Measurements from ENCODE around the gene AMZ1. TPM values are rescaled to one million over a fixed set of nuclear protein-coding genes. Genes with fewer than 3 reads are reported as not detected.
A peak's percentile ranks its signal among the peaks of the same experiment; 100 is the strongest.

Gene AMZ1
- total and polyA plus RNA-seq, 9 donors = 0.15 to 2.6 (median 0.65) TPM; not detected in 1

DNA sequence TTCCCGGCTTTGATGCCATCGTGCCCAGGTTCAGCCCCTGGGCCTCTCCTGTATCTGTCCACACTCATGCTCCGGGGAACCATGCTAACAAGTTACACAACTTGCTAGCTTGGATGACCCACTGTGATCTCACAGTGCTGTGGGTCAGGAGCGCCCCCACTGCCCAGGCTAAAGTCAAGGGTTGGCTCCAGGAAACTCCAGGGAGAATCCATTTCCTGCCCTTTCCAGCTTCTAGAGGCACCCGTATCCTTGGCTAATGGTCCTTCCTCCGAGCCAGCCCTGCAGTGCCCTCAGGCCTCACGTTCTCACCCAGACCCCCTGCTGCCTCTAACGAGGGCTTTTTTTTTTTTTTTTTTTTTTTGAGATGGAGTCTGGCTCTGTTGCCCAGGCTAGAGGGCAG, 19.5 kb downstream of the AMZ1 start:
- intact Hi-C loops (cut with DNase I) = no loop called here
- TF ChIP-seq POLR2A (IDR thresholded peaks at IDR 0.05) (no peak), EP300 (IDR thresholded peaks at IDR 0.05) (no peak)
- TF ChIP-seq, protein P1, sequence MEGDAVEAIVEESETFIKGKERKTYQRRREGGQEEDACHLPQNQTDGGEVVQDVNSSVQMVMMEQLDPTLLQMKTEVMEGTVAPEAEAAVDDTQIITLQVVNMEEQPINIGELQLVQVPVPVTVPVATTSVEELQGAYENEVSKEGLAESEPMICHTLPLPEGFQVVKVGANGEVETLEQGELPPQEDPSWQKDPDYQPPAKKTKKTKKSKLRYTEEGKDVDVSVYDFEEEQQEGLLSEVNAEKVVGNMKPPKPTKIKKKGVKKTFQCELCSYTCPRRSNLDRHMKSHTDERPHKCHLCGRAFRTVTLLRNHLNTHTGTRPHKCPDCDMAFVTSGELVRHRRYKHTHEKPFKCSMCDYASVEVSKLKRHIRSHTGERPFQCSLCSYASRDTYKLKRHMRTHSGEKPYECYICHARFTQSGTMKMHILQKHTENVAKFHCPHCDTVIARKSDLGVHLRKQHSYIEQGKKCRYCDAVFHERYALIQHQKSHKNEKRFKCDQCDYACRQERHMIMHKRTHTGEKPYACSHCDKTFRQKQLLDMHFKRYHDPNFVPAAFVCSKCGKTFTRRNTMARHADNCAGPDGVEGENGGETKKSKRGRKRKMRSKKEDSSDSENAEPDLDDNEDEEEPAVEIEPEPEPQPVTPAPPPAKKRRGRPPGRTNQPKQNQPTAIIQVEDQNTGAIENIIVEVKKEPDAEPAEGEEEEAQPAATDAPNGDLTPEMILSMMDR (IDR thresholded peaks at IDR 0.05) = no peak
- 75 to 80% (median 78%) methylated on average over 8 of the region's 8 CpGs for whole genome bisulfite sequencing, 3 donors
- no peaks in the 10 kb centered on the region for H3K27me3 ChIP-seq
- H3K36me3 ChIP-seq = no peaks in the 10 kb centered on the region
- peaks cover 4% of the 10 kb centered on the region for H3K4me1 ChIP-seq (ENCODE audit: insufficient read depth)
- H3K9me3 ChIP-seq = no peaks in the 10 kb centered on the region
- no peak overlapping the region for H3K4me3 ChIP-seq
- H3K27ac ChIP-seq = no peak overlapping the region
- no peak for DNase-seq

DNA sequence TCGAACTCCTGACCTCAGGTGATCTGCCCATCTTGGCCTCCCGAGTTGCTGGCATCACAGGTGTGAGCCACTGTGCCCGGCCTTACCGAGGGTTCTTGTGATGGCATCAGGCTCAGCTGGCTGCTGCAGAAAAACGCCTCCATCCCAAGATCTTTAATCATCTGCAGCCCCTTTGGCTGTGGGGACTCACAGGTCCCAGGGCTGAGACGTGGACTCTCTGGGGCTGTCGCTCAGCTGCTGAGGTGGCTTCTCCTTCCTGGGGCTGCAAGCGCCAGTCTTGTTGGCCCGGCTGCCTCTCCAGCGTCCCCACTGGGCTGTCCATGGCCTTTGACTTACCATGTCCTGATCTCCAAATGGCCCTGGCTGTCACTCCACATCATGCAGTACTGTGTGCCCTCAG, 20.0 kb downstream of the AMZ1 start:
- TF ChIP-seq POLR2A (IDR thresholded peaks at IDR 0.05) (no peak), EP300 (IDR thresholded peaks at IDR 0.05) (no peak)
- TF ChIP-seq, protein P1 (IDR thresholded peaks at IDR 0.05) = no peak
- no peak for DNase-seq
- Histone ChIP-seq H3K36me3 (no peaks in the 10 kb centered on the region), H3K27me3 (no peaks in the 10 kb centered on the region), H3K27ac (no peak overlapping the region), H3K4me1 (ENCODE audit: insufficient read depth) (peaks cover 4% of the 10 kb centered on the region), H3K4me3 (no peak overlapping the region), H3K9me3 (no peaks in the 10 kb centered on the region)
- WGBS, 3 donors = 91 to 94% (median 93%) methylated on average over 10 of the region's 10 CpGs
- intact Hi-C loops (cut with DNase I) = no loop called here

DNA sequence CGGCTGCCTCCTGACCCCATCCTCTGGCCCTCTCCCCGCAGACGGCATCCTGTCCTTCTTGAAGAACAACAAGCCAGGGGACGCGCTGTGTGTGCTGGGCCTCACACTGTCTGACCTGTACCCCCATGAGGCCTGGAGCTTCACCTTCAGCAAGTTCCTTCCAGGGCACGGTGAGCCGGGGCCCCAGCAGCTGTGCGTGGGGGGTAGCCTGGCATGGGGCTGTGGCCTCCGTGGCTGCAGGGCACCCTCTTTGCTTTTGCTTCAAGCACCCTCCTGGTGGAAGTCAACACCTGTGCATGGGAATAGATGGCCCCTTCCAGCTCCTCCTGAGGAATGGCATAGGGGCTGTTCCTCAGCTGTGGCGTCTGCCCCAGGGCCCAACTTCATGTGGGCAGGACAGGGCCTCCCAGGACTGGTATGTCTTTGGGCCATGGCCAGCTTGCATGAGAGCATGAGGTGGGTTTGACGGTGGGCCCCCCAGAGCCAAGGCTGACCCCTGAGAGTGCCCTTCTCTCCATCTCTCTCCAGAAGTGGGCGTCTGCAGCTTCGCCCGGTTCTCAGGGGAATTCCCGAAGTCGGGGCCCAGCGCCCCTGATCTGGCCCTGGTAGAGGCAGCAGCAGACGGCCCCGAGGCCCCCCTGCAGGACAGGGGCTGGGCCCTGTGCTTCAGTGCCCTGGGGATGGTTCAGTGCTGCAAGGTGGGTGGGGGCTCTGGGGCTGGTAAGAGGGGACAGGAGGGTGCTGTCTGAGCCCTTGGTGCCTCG, 20.7 kb downstream of the AMZ1 start:
- H3K4me3 ChIP-seq = no peak overlapping the region
- intact Hi-C loops (cut with DNase I) = no loop called here
- no peak for TF ChIP-seq POLR2A (IDR thresholded peaks at IDR 0.05)
- TF ChIP-seq EP300 (IDR thresholded peaks at IDR 0.05) = no peak
- TF ChIP-seq, protein P1 (IDR thresholded peaks at IDR 0.05) = no peak
- no peaks in the 10 kb centered on the region for H3K27me3 ChIP-seq
- WGBS, 3 donors = 83 to 85% (median 84%) methylated on average over 17 to 20 of the region's 20 CpGs
- no peak for DNase-seq
- H3K9me3 ChIP-seq = no peaks in the 10 kb centered on the region
- no peaks in the 10 kb centered on the region for H3K36me3 ChIP-seq
- H3K27ac ChIP-seq = no peak overlapping the region
- peaks cover 4% of the 10 kb centered on the region for H3K4me1 ChIP-seq (ENCODE audit: insufficient read depth)

DNA sequence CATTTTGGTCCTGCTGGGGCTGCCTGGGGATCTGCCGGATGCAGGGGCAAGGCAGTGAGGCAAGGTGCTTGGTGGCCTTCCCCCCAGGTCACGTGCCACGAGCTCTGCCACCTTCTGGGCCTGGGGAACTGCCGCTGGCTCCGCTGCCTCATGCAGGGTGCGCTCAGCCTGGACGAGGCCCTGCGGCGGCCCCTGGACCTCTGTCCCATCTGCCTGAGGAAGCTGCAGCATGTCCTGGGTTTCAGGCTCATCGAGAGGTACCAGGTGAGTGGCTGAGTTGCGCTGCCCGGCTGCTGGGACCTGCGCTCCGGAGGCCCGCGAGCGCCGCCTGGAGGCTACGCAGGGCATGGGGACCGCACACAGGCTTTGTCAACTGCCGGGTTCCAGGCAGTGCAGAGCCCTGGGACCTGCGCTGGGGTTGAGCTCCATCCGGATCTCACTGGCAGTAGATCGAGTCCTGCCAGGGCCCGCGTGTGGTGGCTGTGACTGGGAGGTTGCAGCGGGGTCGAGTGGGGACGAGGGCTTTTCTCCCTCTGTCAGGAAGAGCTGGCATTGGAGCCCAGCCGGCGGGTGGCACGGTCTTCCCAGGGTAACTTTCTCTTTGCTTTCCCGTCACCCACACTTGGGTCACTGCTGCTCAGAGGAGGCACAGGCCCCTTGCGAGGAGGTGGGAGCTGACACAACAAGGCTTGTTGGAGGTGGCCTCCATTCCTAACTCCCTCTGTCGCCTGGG, 21.7 kb downstream of the AMZ1 start:
- no peaks in the 10 kb centered on the region for H3K9me3 ChIP-seq
- TF ChIP-seq, protein P1 (IDR thresholded peaks at IDR 0.05) = peak; percentile 24 to 64 (median 50)
- no peak for TF ChIP-seq POLR2A (IDR thresholded peaks at IDR 0.05)
- 43 to 51% (median 44%) methylated on average over 34 to 35 of the region's 35 CpGs for WGBS, 3 donors
- peak; percentile 33 to 73 (median 61) for DNase-seq
- no peaks in the 10 kb centered on the region for H3K27me3 ChIP-seq
- no peak overlapping the region for H3K4me3 ChIP-seq
- intact Hi-C loops (cut with DNase I) = no loop called here
- H3K27ac ChIP-seq = no peak overlapping the region
- peaks cover 4% of the 10 kb centered on the region for H3K4me1 ChIP-seq (ENCODE audit: insufficient read depth)
- H3K36me3 ChIP-seq = no peaks in the 10 kb centered on the region

All from ovary (tissue), 9 donors.